Stimulated activated CD4-positive, alpha-beta T cell treated with anti-CD3 and anti-CD28 coated beads, Interleukin-1b, Interleukin-23, amount 100 ng/mL, for 48 hours (primary cell): ENCODE data around the gene SLC8A1.

ENCODE experiments used
- DNase-seq: peaks from one replicate; pipeline ENCODE4 v3.0.0-alpha.2; 2020

Gene SLC8A1

DNA sequence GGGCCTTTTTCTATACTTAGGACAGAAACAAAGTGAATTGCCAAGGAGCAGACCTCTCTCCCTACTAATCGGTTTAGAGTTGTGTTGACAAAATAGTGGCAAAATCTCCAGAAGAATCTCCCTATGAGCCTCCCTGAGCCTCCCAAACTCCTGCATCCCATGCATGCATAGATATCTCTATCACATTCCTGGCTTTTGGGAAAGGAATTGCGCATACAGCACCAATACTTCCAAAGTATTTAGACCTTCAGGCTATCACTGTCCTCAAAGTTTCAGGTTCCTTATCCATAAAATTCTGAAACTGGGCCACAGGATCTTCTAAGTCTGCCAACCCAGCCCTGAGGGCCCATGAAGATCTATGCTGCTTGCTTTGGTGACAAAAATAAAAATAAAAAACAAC lies 152.1 kb downstream of the SLC8A1 start:
- DNase-seq = no peak

DNA sequence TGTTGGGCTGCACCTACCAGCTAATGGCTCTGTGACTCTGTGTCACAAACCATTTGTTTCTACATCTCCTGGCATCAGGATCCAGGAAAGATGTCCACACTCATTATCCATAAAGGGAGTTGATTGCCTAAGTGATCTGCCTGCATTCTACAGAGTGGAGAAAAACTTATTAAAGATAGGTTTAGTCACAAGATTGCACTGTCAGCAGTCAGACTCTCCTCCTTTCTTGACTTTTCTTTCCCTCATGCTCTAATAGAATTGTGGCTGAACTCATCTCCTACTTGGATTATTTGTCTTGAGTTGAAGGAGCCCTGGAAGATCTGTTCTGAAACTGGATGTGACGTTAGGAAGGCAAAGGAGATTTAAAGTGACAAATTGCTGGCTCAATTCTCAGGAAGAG lies 152.7 kb downstream of the SLC8A1 start:
- DNase-seq = no peak

DNA sequence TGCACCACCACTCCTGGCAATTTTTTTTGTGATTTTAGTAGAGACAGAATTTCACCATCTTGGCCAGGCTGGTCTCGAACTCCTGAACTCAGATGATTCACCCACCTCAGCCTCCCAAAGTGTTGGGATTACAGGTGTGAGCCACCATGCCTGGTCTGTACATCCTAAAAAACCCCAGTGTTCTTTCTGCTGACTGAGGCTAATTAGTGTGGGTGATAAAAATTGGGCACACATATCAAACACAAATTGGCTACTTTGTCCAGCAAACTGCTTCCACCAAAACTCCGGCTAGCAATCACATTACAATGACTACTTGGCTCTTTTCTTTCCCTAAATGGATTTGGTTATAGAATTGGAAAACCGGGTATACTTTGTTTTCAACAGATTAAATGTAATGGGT lies 153.9 kb downstream of the SLC8A1 start:
- no peak for DNase-seq

DNA sequence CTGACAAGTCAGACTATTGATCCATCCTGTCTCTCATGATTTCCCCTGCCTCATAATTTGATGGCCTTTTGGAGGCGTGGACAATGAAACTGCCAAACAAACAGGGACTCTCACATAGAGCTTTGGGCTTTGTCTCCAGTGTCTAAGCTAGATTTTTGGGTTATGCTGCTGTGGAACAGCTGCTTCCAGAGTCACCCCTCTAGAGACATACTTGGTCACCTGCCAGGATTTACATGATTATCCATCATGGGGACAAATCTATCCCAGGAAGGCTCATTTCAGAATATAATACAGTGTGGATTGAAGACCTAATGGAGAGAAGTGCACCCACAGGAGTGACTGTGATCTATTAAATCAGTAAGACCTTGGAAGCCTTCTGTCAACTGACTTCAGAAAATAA lies 159.6 kb downstream of the SLC8A1 start:
- no peak for DNase-seq

DNA sequence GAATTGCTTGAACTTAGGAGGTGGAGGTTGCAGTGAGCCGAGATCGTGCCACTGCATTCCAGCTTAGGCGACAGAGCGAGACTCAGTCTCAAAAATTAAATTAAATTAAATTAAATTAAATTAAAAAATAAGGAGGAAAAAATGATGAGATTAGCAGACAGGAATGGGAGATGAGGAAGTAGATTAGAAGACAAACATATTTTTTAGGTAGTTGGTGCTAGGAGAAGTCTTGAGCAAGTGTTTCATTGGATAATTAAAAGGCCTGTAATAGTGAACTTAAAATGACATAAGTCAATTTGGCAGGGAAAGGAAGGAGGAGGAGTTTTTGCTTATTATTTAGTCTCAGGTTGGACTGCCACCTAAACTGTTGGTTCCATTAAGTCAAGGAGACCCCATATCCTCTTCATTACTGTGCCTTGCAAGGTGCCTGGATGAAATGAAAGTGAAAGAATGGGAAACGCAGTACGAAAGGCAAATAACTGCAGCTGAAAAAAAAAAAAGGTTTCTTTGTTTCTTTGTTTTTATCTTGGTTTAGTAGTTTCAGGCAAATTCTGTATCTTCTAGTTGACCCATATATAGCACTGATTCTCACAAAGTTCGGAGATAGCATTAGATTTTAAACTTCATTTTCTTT lies 162.0 kb downstream of the SLC8A1 start:
- no peak for DNase-seq

DNA sequence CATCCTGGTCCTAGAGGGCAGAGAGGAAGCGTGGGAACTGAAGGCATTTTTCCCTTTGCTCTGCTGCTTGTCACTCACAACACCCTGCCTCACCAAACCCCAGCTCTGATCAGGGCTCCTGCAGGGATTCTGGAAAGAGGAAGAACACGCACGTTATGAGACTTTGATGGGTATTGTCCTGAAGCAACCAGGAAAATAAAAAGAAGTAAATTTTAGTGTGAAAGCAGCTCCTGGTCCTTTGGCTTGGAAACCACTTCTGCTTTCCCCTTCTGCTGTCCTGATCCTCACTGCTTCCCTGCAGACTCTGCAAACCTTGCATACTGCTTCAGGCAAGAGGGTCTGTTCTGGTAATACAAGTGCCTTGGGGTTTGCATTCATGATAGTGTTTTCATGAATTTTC lies 164.1 kb downstream of the SLC8A1 start:
- DNase-seq = no peak

DNA sequence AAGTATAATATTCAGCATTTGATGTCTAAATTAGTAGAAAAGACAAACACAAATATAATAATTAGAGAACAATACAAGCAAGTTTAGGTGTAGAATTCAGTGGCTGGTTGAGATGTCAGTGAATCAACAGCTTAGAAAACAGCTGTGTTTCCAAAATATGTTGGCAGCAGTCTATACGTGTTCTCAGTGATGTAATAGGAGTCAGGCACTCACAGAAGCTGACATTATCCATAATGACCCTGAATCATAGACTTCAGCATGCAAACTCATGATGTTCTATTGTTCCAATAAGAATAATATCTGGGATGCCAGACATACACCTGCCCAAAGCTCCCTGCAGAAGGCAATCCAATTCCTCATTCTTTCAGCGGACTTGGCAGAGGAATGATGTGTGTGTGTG lies 164.7 kb downstream of the SLC8A1 start:
- no peak for DNase-seq

DNA sequence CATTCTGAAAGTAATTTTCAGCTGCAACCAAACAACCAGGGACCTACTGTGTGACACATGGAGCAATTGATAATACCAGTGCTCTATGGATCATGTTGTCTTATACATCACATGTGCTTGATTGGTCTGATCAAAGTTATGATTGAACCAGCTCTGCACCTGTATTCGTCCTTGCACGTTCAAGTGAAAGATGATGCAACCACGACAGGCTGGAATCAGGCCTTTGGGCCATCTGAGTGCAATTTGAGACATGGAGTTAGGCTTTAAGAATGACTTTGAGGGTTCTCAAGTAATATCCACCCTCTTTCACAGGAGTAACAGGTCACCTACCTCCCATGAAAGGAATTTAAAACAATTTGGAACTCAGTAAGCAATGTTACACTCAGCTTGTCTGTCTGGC lies 165.2 kb downstream of the SLC8A1 start:
- DNase-seq = no peak

DNA sequence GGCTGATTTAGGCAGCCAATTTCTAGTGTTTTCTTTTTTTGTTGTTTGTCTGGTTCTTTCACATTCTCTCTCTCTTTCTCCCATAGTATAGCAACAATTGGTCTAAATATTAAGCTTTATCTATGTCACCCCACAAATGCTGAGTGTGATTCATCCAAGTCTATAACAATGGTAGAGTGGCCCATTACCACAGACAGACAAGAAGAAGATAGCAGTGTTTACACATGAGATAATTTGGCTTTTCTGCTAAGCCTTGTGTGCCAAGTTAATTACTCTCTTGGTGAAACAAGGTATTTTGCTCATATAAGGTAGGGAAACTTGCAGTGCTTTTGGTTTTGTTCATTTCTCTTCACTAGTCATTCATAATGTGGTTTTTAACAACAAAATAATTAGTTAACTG lies 166.5 kb downstream of the SLC8A1 start:
- DNase-seq = no peak

DNA sequence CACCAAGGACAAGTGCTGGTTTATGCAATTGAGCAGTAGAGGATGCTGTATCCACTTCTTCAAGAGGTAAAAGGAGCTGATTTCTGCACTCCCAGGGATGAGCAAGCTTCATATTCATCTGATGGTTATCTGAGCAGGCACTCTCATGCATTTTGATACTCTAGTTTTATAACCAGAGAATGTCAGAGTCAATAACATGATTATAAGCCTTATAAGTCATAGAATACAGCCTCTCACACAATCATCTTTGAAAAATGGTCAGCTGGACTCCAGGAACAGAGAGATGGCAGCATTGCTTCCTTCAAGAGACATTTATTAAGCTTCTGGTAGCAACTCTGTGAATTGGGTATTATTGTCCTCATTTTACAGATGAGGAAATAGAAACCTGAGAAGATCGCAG lies 167.1 kb downstream of the SLC8A1 start:
- no peak for DNase-seq

DNA sequence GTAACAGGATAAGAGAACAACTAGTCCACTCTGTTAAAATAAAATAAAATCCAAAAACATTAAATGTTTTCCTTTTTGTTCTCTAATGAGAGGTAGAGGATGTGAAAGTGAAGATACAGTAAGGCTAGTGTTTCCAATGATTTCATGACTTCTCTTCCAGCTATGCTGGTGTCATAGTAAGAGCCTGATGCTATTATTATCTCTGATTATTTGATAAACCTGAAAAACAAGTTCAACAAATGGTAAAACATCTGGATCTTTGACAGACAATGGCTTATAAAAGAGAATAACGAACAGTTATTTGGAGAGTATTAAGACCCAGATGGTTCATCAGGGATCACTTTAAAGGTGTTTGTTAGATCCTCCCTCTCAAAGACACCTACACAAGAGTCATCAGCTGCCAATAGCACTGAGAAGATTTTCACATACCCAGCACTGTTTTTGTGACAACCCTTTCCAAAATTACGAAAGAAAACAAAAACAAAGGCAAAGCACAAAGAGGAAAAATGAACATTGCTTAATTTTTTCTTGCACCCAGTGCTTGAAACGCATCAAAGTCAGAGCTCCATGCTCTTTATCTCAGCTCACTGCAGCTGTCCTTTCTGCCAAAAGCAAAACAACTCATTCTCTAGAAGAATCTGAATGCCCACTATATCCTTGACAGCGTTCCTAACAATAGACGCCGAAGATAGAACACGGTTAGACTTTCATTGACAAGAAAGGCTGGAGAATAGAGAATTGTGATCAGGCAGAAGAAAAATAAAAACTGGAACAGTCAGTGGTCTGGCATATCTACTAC lies 168.6 kb downstream of the SLC8A1 start:
- no peak for DNase-seq

DNA sequence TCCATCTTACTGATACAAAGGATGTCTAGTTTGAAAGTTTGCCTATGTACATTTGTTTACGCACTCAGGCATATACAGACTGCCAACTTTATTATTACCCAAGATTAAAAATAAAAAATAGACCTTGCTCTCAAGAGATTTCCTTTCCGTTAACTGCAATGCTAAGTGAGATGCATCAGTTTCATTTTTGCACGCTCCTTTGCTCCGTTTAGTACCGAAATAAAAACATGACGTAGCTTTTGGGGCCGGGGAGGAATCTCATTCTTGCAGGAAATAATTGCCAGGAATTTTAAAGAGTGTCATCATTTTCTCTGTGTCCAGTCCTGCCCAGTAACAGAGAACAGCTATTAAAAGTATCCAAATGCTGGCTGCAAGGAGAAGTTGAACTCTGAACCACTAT lies 169.5 kb downstream of the SLC8A1 start:
- no peak for DNase-seq

DNA sequence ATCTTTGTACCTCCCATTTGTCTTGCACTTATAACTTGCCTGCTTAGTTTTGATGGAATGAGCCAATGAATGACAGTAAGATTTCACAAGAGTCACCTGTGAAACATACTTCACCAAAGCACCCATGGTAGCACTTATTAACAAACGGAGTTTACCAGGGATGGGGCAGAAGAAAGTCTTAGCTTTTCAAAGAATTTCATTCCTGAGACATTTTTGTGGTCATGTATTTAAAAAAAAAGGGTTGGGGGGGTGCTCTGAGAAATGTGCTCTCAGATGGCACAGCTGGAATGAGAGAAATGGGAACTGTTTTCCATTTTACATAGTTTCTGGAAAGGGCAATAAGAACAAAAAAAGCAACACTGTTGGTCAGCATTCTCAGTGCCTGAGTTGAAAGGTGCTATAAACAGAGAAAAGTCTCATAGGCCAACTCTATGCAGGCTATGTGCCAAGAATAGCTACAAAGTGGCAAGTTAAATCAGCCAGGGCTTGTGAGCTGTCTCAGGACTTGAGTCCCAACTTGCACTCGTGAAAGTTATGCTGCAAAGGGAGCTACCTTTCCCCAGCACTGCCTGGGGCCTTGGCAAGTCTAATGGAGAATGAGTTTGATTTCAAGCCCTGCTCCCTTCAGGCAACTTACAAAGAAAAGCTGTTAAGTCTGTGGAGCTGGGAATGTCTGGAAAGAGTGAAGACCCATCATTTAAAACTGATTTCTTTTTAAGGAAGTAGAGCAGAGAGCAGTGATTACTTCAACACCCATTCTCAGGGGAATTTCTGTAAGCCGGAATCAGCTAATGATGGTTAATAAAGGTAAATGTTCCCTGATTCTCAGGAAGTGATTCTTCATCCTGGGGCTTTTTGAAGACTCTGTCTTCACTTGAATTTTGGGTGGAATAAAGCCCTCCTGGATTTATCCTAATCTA lies 170.6 kb downstream of the SLC8A1 start:
- DNase-seq = no peak

DNA sequence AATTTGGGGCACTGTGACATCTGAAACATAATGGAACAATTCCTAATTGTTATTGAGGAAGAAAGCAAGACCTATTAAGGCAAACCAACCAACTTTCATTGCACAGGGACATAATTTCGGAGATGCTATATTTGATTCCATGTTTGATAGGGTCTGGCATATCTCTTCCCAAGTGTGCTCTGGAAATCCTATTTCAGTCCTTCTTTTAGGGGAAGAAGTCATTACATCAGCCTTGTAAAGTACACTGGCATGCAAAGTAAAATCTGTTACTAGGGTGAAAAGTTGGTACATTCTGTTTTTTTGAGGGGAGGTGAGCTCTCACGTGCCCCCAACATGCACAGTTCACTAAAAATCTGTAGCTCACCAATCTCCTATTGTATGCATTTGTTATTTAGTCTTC lies 172.4 kb downstream of the SLC8A1 start:
- DNase-seq = no peak

DNA sequence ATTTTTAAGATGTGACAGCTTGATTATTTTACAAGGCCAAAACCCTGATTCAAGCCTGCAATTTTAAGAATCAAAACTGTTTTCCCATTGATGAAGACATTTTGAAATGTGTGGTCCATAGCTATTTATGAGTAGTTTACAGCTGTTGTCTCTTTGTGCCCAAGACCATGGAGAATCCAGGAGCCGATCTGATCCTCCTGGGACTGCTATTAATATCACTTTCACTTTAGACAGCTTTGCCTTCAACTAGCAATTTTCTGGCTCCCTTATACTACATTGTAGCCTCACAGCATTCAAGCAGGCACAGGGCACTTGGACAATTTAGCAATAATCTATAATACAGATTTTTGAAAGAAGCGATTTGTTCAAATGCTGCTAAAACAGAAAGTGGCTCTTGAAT lies 172.9 kb downstream of the SLC8A1 start:
- no peak for DNase-seq

DNA sequence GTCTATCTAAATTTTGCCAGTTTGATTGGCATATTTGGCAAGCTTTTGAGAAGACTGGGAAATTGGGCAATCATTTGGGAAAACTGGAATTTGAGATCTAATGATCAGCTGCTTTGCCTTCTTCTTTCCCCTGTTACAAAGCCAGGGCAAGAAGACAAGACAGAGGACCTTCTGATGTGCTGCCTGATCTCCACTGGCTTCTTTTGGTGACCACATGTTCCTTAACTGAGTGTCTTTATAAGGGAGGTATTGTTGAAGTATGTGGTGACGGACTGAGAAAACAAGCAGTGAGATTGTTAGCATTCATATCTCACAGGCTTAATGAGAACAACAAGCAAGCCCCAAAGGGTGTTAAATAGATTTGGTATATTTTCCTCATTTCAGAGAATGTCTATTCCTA lies 175.8 kb downstream of the SLC8A1 start:
- DNase-seq = no peak

DNA sequence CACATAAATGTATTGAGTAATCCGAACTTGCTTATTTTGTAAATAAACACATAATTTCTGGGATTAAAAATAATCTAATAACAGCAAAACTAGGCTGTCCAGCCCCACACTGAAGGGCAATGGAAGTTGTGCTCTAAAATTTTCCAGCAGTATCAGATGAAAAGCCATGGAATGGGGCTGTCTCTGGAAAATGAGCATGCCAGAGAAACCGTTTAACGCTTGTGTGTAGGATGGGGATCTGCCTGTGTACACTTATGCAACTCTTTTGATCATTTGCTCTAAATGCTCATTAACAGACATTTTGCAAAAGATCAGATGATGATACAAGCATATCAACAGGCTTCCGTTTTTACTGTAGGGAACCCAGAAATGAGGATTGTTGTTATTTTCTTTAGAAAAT lies 177.6 kb downstream of the SLC8A1 start:
- DNase-seq = no peak

DNA sequence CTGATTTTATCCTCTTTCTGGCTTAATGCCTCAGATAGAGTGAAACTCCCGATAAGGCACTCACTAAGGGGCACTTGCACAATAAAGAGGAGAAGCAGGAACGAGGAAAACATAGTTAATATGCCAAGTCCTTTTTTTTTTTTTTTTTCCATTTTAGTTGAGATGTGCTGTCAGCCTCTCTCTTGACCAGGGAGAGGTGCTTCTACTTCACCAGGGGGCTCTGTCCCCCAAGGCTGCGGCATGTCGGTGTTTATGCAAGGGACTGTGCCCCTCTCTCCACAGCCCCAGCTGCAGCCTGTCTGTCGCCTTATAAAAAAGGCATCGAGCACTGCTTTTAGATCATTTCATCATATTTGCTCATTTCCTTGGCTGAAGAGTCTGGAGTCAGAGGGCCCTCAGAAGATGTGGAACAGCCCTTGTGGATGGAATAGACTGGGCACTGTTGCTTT lies 178.1 kb downstream of the SLC8A1 start:
- no peak for DNase-seq

DNA sequence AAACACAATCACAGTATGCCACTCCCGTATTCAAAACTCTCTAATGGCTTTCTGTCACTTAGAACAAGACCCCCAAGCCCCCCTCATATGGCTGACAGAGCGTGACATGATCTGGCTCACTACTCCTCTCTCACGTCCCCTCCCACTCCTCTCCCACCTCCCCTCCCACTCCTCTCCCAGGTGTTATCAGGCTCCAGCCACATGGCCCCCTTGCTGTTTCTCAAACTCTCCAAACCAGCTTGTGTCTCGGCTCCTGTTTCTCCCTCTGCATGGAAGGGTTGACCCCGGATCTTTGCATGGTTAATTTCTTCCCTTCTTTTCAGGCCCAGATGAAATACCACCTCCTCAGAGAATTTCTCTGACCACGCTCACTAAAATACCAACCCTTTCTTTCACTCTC lies 180.8 kb downstream of the SLC8A1 start:
- no peak for DNase-seq

DNA sequence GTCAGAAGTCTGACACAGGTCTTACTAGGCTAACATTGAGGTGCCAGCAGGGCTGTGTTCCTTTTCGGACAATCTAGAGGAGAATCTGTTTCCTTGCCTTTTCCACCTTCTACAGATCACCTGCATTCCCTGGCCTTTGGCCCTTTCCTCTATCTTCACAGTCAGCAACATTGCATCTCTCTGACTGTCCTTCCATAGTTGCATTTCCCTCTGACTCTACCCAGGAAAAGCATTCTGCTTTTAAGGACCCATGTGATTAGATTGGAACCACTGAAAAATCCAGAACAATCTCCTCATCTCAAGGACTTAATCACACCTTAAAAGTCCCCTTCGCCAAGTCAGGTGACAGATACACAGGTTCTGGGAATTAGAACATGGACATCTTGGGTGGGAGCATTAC lies 181.5 kb downstream of the SLC8A1 start:
- DNase-seq = no peak

DNA sequence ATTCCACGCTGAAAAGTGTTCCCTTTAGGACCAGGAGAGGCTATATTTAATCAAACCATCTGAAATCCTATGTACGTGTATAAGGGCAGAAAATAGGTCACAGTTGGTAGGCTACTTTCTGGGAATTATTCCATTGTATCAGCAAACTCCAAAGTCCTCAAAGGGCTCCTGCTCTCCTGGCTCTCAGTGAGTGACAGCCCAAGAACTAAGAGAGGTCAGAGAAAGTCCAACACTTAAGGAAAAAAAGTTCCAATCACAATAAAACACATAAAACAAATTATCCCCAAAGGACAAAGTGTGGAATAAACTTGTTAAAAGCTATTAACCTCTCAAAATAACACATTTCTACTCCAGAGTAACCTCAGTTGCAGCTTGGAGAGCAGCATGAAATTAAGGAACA lies 183.3 kb downstream of the SLC8A1 start:
- no peak for DNase-seq

DNA sequence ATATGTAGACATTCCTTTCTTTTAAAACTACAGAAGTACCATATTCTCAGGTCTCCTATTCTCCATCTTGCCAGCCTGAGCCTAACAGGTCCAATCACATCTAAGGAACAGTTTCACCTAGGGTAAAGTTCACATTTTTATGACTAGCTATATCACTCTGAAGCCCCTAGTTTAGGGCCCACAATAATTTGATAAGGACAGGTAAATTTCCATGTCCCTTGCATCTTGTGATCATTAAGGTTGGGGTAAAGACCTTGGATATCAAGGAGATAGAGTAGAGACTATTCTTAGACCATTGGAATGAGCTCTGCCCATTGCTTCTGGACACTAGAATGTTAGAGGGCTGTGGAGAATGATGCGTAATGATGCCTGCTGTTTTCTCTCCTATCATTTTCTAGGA lies 185.7 kb downstream of the SLC8A1 start:
- no peak for DNase-seq

DNA sequence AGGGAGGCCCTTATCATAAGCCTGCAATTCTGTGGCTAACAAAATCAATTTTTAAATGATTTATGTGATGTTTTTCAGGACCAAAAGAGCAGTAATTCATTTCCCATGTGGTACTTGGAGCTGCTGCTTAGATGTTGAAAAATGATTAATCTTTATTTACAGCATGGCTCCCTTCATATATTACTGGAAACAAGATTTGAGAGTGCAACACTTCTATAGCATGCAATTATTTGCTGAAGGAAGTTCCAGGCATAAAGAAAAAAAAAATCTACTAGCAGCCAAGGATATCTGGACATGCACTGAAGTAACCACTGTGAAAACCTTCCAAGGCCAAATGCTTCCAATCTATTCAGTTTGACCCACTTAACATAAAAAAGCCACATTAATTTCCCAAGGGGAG lies 186.3 kb downstream of the SLC8A1 start:
- no peak for DNase-seq

DNA sequence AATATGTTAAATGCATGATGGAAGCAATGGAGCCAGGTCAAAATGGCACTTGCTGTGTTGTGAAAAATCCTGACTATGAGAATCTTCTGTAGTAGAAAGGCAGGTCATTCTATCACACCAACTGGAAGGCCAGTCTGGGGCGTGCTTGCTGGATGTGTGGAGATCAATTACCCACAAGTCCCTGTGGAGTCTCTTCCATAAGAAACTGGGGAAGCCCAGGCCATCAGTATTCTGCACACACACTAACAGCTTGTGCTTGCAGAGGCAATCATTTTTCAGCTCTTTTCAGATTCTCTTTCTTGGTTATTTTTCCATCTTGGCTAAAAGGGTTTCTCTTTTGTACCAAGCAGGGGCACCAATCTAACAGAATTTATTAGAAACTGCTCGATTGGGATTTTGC lies 190.8 kb downstream of the SLC8A1 start:
- no peak for DNase-seq
